ENCODE measurements around the gene ZNF506. TPM values are rescaled to one million over a fixed set of nuclear protein-coding genes. Genes with fewer than 3 reads are reported as not detected.

The ZNF506 gene
- total RNA-seq, 1 experiment from 2014 or later: 0.42 TPM

- Histone ChIP-seq H3K4me2 (ENCODE audit: low read length) (no peak within 1 kb of the TSS), H3K36me3 (ENCODE audit: control insufficient read depth in 1 of 2, insufficient read depth in 2 of 2, low read length in 2 of 2) (no peaks in the 10 kb centered on the region), H4K20me1 (ENCODE audit: insufficient read depth) (no peaks in the 10 kb centered on the region), H2AFZ (ENCODE audit: low read depth, low read length, poor library complexity, severe bottlenecking) (no peak within 1 kb of the TSS), H3K9me2 (ENCODE audit: insufficient read depth) (no peaks in the 10 kb centered on the region), H3K4me3 (replicated peaks in 1 of 2; ENCODE audit: low read depth in 1 of 2, low read length in 2 of 2) (no peak within 1 kb of the TSS), H3K9me3 (ENCODE audit: control insufficient read depth in 1 of 2, insufficient read depth in 1 of 2, low read depth in 1 of 2, low read length in 2 of 2) (peaks cover 0 to 4% of the 10 kb centered on the region in 2 experiments; a peak in 2 of 4 replicates), H3K9ac (ENCODE audit: low read length) (no peak within 1 kb of the TSS), H3K4me1 (ENCODE audit: control insufficient read depth in 1 of 2, insufficient read depth in 2 of 2, low read length in 2 of 2) (no peaks in the 10 kb centered on the region), H3K27ac (ENCODE audit: low read depth, low read length) (no peak within 1 kb of the TSS), H3K27me3 (ENCODE audit: insufficient read depth, low read length) (no peaks in the 10 kb centered on the region), H3K79me2 (ENCODE audit: insufficient read depth, low read length) (no peaks in the 10 kb centered on the region)
- ChIA-PET RAD21 (ENCODE audit: low non-redundant PET in 1 of 2, low total read pairs in 2 of 2, uncharacterized antibody in 2 of 2, unreplicated experiment in 2 of 2) (no interaction called here), CTCF (no interaction called here), POLR2A (no interaction called here)
- no TSS peak for BruUV-seq (replicated peaks)
- ATAC-seq (no peak), DNase-seq (ENCODE audit: low read depth, low spot score) (no peak)
- TF ChIP-seq FOSL1 (IDR thresholded peaks at IDR 0.05; ENCODE audit: low read depth) (no peak), YY1 (IDR thresholded peaks at IDR 0.05; ENCODE audit: extremely low read depth, insufficient replicate concordance, low read depth, low read length) (no peak), TCF7L2 (IDR thresholded peaks at IDR 0.05; ENCODE audit: borderline replicate concordance, extremely low read depth, insufficient read depth, insufficient read length) (no peak), CBX3 (IDR thresholded peaks at IDR 0.05; ENCODE audit: low read depth) (no peak), ZBTB33 (IDR thresholded peaks at IDR 0.05; ENCODE audit: extremely low read depth, insufficient replicate concordance, low read length) (no peak), EGR1 (IDR thresholded peaks at IDR 0.05; ENCODE audit: low read depth) (no peak)
- intact Hi-C loops (cut with micrococcal nuclease): no loop called here
These were observed 44.4 kb upstream of the ZNF506 start, which contains the start of gene ZNF253 for GRCh38 chr19:19865750-19866610. Gene ZNF253 (plus strand): TSS chr19:19865882. CDS start chr19:19865997, 115 bp downstream.
